PC-9 (cell line): ENCODE measurements around the gene CDK5RAP1.

Experiments used
- CTCF ChIP-seq: fragments of 200-600 bp; sonication (generic); conservative IDR thresholded peaks from 2 replicates; pipeline ENCODE4 v1.6.1; 2017; ENCODE audit warnings: mixed run types, antibody characterized with exemption, mild to moderate bottlenecking, moderate library complexity
- EZH2 ChIP-seq: fragments of 200-600 bp; sonication (generic); IDR thresholded peaks from 2 replicates; pipeline ENCODE4 v1.8.0; 2017; ENCODE audit warnings: antibody characterized with exemption, low read depth

DNA sequence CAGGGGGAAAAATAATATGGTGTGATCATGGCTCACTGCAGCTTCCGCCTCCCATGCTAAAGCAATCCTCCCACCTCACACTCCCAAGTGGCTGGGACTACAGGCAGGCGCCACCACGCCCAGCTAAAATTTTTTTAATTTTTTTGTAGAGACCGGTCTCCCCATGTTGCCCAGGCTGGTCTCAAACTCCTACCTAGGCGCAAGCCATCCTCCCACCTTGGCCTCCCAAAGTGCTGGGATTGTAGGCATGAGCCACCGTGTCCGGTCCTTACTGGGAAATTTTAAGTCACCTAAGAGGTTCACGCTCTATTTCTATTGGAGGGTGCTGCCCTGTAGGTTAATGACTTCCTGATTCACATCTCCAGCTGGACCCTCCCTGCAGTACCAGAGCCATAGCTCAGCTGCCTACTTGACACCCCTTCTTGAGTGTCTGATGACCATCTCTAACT lies 626 bp upstream of the CDK5RAP1 start:
- TF ChIP-seq CTCF (no peak), EZH2 (no peak)
